HG03095 (cell line): ENCODE results near the gene CCDC61.

Experiments used
- ATAC-seq: cut with Tn5 transposase; IDR thresholded peaks from one replicate; pipeline ENCODE4 v1.9.1; 2021; ENCODE audit warnings: moderate library complexity; ENCODE audit not compliant: unreplicated experiment

The CCDC61 gene

GRCh38 chr19:45973553-45974338 is 21.5 kb upstream of the CCDC61 start, which contains the start of gene NOVA2:
Gene NOVA2, minus strand, starts transcription at chr19:45973865. Its CDS starts 514 bp downstream, at chr19:45973351.
- ATAC-seq: no peak

GRCh38 chr19:45975306-45976070 is 19.8 kb upstream of the CCDC61 start:
- ATAC-seq: no peak

DNA sequence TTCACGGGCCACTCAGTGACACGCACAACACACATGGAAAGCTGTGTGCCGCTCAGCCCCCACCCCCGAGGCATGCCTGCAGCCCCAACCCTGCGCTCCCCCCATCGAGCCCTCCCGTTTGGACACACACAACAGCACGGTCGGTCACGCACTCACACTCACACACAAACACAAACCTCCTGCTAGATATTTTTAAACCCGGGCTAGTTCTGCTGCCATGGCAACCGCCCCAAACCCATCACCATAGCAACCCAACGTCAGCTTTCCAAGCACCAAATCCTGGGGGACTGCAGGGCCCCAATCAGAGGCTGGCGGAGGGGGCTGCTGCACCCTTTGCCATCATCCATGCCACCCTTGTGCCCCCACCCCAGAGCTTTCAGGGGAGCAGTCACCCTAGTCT is 19.1 kb upstream of the CCDC61 start:
- ATAC-seq: no peak

- no peak for ATAC-seq
Measured at GRCh38 chr19:45978156-45978555, 17.1 kb upstream of the CCDC61 start.

- no peak for ATAC-seq
Measured at GRCh38 chr19:45981350-45981749, 13.9 kb upstream of the CCDC61 start.

GRCh38 chr19:45985321-45985720 is 9.9 kb upstream of the CCDC61 start:
- ATAC-seq: no peak

DNA sequence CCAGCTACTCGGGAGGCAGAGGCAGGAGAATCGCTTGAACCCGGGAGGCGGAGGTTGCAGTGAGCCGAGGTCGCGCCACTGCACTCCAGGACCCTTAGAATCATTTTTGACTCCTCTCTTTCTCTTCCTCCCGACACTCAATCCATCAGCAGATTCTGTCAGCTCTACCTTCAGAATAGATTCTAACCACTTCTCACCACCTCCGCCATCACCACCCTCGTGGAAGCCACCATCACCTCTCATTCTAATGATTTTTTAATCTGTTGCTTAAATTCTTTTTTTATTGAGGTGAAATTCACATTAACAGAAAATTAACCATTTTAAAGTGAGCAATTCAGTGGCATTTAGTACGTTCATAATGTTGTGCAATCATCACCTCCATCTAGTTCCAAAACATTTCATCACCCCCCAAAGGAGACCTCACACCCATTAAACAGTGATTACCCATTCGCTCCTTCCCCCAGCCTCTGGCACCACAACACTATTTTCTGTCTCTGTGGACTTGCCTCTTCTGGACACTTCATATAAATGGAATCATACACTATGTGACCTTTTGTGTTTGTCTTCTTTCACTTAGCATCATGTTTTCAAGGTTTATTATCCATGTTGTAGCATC is 5.0 kb upstream of the CCDC61 start:
- no peak for ATAC-seq

DNA sequence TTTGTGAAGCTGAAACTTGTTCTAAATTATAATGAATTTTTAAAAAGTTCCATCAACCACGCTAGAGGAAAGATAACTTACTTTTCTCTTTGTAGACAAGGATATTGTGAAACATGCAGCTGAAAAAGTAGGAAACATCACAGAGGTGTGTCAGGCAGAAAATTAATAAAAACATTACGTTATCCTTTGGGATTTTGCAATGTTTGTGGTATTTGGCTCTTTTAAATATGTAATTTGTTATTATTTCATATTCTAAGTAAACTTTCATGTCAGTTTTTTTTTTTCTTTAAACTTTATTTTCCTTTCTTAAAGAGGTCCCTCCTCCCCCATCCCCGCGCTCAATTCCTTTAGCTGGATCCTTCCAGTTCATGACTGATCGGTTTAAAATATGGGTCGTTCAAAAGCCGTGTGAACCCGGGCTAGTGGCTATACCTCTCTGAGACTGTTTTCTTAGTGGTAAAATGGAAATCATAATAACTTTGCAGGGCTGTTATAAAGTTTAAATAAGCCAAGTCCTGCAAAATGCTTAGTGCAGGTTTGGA is 740 bp upstream of the CCDC61 start:
- no peak for ATAC-seq

GRCh38 chr19:45995715-45996385 is 583 bp downstream of the CCDC61 start:
- ATAC-seq: no peak

DNA sequence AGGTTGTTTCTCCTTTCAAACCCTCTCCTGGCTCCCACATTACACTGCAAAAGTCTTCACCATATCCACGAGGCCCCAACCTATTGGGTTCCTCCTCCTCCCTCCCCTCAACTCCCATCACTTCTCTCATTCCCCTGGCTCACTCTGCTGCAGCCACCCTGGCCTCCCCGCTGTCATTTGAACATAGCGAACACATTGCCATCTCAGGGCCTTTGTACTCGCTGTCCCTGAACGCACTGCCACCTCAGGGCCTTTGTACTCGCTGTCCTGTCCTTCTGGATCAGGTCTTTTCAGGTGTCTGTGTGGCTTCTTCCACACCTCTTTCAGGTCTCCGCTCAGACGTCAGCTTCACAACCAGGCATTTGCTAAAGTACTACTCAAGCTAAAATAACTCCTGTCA is 1.7 kb downstream of the CCDC61 start:
- ATAC-seq: no peak

- no peak for ATAC-seq
Measured at GRCh38 chr19:45998834-45999233, 3.6 kb downstream of the CCDC61 start.

DNA sequence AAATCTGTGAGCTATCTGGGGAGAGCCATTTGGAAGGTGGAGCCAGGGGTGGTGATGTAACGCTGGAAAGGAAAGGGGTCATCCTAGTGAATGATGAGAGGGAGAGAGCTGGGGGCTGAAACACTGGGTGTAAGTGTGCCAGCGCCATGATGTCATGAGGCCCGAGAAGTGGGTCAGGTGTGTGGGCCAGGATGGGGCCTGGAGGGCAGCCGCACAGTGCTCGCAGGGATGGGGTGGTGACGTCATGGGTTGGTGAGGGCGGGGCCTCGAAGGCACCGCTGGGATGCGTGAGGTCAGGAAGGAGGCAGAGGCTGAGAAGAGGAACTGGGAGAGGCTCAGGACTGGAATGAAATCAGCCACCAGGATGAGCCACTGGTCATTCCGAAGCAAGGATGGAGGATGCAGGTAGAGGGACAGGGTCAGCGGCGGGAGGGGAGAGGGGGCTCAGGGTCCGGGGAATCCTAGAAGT is 4.4 kb downstream of the CCDC61 start:
- ATAC-seq: no peak

- ATAC-seq: no peak
Measured at GRCh38 chr19:46000491-46001246, 5.4 kb downstream of the CCDC61 start.

GRCh38 chr19:46002678-46003275 is 7.5 kb downstream of the CCDC61 start:
- no peak for ATAC-seq

DNA sequence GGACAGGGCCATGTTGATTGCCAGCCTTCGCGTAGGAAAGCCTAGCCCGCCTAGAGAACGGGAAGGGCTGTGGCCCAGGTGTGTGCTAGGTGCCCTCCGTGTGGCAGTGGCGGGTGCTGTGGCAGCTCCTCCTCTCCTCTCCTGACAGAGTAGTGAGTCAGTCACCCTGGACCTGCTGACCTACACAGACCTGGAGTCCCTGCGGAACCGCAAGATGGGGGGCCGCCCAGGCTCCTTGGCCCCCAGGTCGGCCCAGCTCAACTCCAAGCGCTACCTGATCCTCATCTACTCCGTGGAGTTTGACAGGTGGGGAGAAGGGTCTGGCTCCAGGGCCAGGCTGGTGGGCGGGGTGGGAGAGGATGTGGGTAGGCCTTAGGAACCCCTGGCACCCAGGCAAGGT is 11.1 kb downstream of the CCDC61 start:
- ATAC-seq: no peak

- no peak for ATAC-seq
Measured at GRCh38 chr19:46009530-46010510, 14.6 kb downstream of the CCDC61 start.

DNA sequence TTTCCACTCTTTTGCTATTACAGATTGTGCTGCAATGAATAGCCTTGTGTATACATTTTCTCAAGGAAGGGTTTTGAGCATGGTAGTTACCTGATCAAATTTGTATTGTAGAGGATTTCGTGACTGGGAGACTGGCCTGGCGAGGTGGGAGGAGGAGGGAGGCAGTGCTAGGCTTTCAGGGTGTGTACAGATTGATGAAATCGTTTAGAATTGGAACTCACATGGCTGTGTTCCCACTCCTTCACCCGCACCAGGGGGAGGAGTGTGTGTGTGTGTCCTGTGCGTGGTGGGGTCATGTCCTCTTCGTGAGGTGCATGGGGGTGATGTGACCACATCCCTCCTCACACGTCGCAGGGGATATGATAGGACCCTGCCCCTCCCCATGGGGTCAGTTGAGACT is 19.3 kb downstream of the CCDC61 start:
- no peak for ATAC-seq

GRCh38 chr19:46014941-46015686 is 19.8 kb downstream of the CCDC61 start:
- ATAC-seq: no peak
